Frontal cortex (tissue), 4 donors: Measurements from ENCODE around the gene SUPT4H1. TPM values are rescaled to one million over a fixed set of nuclear protein-coding genes. Genes with fewer than 3 reads are reported as not detected.
"Not testable (repeated sequence)": the region's sequence is repeated elsewhere in the genome, so short reads cannot be mapped to it uniquely, and the experiment has no call there.

Source experiments
- DNase-seq, 2 donors: peaks; one replicate each; pipeline ENCODE4 v3.0.0; 2012; ENCODE audit warnings: low spot score in 2 of 2
- FAIRE-seq: peaks from 2 replicates; lab custom pipeline; 2012; peaks lifted over from hg19 to GRCh38; lab: Jason Lieb, UNC
- total RNA-seq: library from RNA; depleted of rRNA; stranded (reverse); fragments of >200 nt; gene quantifications from one replicate; pipeline ENCODE4 v1.2.3, GENCODE V29; 2014
- donor health status: control.
- donor health status: control.
- donor health status: control.

SUPT4H1 gene
- total RNA-seq, 1 donor from 2014 or later, result 35.1 TPM

DNA sequence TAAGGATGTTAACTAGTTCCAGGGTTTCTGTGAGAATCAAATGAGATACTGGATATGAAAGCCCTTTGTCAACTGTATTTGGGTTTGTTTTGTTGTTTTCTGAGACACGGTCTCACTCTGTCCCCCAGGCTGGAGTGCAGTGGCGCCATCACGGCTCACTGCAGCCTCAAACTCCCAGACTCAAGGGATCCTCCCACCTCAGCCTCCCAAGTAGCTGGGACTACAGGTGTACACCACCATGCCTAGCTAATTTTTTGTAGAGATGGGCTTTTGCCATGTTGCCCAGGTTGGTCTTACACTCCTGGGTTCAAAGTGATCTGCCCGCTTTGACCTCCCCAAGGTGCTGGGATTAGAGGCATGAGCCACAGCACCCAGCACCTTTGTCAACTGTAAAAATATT lies 8.9 kb downstream of the SUPT4H1 start:
- FAIRE-seq (no peak), DNase-seq (no peak)

- DNase-seq (no peak), FAIRE-seq (no peak)
Observed at GRCh38 chr17:58341861-58342475, 10.0 kb downstream of the SUPT4H1 start.

DNA sequence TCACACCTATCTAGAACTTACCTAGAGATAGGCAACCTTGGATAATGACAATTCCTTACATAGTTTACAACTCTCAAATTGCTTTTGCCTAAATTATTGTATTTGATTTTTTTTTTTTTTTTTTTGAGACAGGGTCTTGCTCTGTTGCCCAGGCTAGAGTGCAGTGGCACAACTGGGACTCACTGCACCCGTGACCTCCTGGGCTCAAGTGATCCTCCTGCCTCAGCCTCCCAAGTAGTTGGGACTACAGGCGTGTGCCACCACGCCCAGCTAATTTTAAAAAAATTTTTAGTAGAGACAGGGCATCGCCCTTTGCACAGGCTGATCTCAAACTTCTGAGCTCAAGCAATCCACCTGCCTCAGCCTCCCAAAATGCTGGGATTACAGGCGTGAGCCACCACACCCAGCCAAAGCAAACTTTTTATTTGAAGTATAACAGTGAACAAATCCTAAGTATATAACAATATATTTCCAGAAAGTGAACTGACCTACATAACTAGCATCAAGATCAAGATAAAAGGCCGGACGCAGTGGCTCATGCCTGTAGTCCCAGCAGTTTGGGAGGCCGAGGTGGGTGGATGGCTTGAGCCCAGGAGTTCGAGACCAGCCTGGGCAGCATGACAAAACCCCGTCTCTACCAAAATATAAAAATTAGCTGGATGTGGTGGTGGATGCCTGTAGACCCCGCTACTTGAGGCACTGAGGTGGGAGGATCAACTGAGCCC lies 10.7 kb downstream of the SUPT4H1 start:
- FAIRE-seq, result not testable (repeated sequence)

DNA sequence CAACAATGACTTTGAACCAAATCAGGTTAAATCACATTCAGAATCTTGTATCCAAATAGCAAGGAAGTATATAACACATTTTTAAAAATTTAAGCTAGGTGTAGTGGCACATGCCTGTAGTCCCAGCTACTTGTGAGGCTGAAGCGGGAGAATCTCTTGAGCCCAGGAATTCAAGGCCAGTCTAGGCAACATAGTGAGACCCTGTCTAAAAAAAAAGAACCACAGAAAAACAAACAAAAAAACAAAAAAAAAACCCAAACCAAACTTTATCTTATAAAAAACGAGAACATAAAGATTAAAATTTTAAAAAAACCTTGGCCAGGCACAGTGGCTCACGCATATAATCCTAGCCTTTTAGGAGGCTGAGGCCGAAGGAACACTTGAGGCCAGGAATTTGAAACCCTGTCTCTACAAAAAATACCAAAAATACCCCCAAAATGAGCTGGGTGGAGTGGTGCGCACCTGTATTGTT lies 11.6 kb downstream of the SUPT4H1 start:
- DNase-seq (no peak), FAIRE-seq (no peak)

More for the DNA sequence above, 10.7 kb downstream of the SUPT4H1 start:
- DNase-seq, result not testable (repeated sequence)

GRCh38 chr17:58339755-58340404 lies 12.1 kb downstream of the SUPT4H1 start:
- no peak for FAIRE-seq
- DNase-seq, result no peak

GRCh38 chr17:58338841-58339754 lies 12.9 kb downstream of the SUPT4H1 start:
- no peak for DNase-seq
- FAIRE-seq, result no peak

GRCh38 chr17:58338454-58338840 lies 13.6 kb downstream of the SUPT4H1 start:
- FAIRE-seq, result no peak
- DNase-seq, result no peak

- FAIRE-seq (no peak), DNase-seq (no peak)
Observed at GRCh38 chr17:58337600-58338453, 14.2 kb downstream of the SUPT4H1 start.

DNA sequence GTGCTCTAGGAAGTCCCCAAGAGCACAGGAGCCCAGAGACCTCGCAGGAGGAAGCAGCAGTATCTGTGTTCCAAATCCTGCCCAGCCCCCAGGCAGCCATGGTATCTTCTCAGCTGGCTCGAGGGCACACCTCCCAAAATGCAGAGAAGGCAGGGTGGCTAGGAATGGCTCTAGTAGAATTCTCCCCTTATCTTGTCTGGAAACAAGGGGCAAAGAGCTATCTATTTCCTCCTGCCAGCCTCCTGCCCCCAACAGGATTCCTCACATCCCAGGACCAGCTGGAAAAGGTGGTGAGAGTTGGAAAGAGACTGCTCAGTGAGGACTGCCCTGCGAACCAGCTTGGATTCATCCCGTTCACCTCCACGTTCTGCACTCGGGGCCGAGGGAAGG lies 14.8 kb downstream of the SUPT4H1 start:
- FAIRE-seq, result no peak
- no peak for DNase-seq

- DNase-seq (no peak), FAIRE-seq (no peak)
Observed at GRCh38 chr17:58336456-58337209, 15.4 kb downstream of the SUPT4H1 start.

GRCh38 chr17:58335779-58336455 lies 16.1 kb downstream of the SUPT4H1 start:
- DNase-seq (no peak), FAIRE-seq (no peak)

DNA sequence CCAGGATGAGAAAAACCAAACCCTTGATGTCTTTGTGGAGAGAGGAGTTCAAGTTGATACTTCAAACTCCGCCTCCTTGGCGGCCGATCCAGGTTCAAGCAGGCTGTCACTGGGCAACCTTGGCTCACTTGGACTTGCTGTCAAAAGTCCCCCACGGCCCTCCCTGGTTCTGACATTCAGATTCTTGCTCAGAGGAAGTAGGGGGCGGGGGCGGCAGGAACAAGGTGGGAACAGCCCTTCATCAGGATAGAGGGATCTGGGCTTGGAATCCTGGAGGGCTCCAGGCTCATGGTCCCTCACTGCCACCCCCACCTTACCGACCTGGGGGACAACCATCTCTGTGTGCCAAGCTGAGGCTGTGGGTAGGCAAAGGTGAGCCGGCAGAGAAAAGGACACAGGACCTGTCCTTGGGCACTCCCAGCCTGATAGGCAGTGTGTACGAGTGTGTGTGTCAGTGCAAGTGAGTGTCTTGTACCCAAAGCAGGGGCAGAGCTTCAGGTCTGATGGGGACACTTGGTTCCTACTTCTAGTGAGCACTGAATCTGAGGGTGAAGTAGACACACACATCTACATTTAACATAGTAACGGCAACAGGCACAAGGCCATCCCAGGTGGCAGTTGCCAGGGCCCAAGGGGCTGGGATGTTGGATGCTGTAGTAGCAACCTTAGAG lies 16.8 kb downstream of the SUPT4H1 start:
- FAIRE-seq, result no peak
- DNase-seq, result no peak

GRCh38 chr17:58334661-58335060 lies 17.3 kb downstream of the SUPT4H1 start:
- DNase-seq, result no peak
- FAIRE-seq, result no peak

DNA sequence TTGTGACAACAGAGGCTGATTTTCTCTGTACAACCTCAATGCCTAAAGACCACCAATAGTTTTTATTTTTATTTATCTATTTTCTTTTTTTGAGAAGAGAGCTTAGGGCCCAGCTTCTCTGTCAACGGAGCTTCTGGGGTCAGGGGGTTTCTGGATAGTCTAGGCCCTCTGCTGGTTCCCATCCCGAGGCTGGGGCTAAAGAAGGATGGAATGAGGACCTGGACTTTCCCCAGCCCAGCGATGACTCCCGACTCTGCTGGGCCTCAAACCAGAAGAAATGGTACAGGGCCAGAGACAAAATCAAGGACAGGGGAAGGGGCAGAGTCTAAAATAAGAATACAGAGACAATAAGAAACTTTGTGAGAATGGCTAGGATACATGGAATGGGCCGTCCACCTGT lies 17.7 kb downstream of the SUPT4H1 start:
- no peak for FAIRE-seq
- no peak for DNase-seq

DNA sequence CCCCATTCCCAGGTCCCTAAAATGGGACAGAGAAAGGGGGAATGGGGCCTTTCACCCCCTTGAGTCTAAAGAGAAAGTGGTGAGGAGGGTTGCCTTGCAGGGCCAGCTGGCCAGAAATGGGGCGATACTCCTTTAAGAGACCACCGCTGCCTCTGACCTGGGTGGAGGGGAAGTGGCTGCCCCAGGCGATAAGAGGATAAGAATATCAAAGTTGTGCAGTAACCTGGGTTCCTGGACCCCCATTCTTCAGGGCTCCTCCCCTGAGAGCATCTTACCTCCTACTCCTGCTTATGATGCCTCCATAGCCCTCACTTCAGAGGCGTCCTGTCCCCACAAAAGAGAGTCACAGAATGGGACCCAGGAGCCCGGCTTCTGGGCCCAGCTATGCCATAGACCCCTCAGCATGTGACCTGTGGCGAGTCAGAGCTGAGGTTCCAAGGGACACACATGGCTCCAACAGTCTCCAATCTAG lies 18.2 kb downstream of the SUPT4H1 start:
- DNase-seq, result no peak
- FAIRE-seq, result no peak

DNA sequence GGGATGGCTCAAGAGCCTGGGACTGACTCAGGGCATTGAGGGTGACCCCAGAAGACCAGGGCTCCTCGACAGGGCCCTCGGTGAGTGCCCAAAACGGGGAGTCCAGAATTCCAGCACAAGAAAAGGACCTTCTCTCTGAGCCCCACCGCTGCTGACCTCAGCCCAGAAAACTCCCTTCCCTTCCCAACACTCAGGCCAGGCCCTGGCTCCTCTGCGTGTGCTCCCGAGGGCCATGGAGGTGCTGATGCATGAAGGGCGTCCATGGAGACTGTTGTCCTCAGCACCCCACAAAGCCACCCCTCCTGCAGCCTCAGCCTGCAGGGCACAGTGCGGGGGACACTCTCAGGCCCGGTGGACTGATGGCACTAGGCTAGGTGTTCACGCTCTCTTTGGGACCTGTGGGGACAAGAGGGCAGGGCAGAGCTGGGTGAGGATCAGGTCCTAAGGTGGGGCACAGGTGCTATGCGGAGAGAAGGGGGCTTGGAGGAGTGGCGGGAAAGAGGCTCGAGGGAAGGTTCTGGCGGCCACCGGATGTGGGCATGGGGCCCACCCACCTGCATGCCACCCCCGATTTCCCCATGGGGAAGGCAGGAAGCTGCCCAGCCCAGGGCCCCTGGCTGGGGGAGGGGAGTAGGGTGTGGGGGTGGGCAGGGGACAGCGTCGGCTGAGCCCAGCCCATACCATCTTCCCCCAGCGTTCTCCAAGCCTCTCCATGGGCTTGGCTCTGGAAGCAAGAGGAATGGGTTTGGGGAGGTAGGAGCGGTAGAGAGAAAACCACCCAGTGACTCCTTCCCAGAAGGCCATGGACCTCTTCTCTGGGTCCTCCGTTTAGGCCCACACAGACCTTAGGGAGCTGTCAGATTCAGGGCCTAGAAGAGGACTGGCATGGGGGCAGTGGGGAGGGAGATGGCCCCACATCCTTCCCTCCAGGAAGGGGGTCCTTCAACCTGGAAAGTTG lies 18.9 kb downstream of the SUPT4H1 start:
- FAIRE-seq, result no peak
- no peak for DNase-seq
